HG02970 (cell line): Measurements from ENCODE around the gene MBD3L1.

Source experiments
- ATAC-seq: cut with Tn5 transposase; IDR thresholded peaks from one replicate; pipeline ENCODE4 v1.9.1; 2021; ENCODE audit warnings: mild to moderate bottlenecking, moderate library complexity, moderate number of reproducible peaks; ENCODE audit not compliant: unreplicated experiment, low FRiP score

MBD3L1 gene

DNA sequence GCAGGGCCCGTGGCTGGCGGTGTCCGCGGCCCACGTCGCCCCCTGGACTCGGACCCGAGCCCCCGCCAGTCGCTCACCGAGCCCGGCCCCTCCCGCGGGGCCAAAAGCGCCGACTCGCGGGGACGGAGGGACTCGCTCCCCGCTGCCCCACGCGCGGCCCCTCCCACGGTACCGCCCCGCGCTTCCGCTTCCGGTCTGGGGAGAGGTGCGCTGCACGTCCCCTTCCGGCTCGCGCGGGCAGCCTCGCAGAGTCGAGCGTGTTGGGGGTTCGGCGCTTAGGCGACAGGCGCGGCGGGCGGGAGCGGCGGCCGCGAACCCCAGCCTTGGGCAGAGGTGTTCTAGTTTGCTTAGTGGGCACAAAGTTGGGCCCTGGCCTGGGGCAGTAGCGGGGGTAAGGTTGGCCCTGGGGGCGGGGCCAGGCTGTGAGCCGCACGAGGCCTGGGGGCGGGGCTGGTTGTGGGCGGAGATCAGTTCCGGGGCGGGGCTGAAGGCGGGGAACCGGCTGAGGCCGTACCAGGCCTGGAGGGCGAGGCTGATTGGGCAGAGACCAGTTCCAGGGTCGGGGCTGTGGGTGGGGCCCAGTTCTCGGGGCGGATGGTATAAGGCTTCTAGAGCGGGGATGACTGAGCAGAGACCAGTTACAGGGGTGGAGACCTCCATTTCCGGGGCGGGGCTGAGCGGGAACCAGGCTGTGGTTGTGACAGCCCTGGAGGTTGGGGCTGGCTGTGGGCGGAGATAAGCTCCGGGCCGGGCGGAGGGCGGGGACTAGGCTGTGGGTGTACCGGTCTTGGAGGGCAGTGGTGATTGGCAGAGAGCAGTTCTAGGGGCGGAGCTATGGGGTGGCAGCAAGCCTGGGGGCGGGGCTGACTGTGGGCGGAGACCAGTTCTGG lies at the start of gene MBD3L1, which contains the start of gene ZNF558:
MBD3L1 (plus strand) TSS at position 246 of the 890 bp plus-strand sequence. CDS start 10,302 bp downstream, outside the sequence.
ZNF558 (minus strand) TSS at position 173 of the 890 bp plus-strand sequence. CDS start 9,645 bp downstream, outside the sequence.
- ATAC-seq, result peak; percentile 89

DNA sequence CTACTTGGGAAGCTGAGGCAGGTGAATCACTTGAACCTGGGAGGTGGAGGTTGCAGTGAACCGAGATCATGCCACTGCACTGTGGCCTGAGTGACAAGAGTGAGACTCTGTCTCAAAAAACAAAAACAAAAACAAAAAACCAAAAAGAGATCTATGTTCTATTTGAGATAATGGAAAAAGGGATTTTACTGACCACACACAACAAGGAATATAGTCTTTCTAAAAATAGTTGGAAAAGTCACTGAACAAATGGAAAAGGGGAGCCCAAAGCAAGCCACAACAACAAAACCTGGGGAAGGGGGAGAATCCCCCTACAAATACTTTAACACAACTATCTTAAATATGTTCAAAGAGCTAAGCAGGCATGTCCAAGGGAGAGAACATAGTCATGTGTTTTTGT lies 37.4 kb upstream of the MBD3L1 start:
- no peak for ATAC-seq

DNA sequence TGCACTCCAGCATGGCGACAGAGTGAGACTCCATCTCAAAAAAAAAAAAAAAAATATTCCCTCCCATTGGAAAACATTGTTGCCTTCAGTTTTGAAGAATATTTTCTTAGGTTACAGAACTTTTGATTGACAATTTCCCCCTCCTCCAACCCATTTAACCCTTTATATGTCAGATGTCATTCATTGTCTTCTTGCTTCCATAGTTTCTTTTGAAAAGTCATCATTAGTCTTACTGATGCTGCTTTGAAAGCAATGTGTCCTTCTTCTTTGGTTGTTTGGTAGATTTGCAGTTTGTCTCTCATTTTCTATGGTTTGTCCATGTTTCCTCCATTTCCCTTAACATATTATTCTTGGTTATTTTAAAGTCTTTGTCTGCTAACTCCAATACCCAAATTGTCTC lies 25.5 kb upstream of the MBD3L1 start:
- ATAC-seq, result no peak

DNA sequence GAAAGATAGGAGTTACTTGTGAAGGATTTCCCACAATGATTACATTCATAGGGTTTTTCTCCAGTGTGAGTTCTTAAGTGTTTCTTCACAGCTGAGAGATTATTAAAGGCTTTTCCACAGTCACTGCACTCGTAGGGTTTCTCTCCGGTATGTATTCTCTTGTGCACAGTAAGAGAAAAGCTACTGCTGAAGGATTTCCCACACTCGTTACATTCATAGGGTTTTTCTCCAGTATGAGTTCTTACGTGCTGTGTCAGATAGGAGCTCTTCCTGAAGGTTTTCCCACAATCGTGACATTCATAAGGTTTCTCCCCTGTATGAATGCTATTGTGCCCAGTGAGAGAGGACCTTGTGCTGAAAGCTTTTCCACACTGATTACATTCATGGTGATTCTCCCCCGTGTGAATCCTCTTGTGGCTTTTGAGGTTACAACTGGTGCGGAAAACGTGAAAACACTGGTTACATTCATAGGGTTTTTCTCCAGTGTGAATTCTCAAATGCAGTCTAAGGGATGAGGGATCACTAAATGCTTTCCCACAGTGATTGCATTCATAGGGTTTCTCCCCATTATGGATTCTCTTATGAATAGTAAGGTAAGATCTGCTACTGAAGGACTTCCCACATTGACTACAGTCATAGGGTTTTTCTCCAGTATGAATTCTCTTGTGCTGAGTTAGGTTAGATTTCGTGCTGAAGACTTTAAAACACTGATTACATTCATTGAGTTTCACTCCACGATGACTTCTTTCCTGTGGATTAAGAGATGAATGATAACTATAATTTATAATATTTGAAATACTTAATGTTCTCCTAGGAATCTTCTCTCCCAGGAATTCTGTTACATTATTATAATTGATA lies 20.6 kb upstream of the MBD3L1 start:
- ATAC-seq, result no peak

DNA sequence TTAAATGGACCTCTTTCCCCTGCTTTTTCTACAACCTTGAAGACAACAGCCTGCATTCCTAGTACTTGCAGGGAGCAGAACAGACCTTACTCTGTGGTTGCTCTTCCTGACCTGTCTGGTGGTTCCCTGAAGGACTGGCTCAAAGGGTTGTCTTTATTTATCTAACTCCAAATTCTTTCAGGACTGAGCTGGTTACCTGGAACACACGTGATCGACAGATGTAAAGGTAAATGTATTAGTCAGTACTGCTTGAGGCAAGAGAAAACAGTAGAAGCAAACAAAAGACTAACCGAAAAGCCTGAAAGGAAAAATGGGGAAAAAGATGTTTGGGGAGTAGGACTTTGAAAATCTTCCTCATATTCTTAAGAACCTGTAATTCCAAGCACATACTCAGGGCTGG lies 18.0 kb upstream of the MBD3L1 start:
- ATAC-seq, result no peak

DNA sequence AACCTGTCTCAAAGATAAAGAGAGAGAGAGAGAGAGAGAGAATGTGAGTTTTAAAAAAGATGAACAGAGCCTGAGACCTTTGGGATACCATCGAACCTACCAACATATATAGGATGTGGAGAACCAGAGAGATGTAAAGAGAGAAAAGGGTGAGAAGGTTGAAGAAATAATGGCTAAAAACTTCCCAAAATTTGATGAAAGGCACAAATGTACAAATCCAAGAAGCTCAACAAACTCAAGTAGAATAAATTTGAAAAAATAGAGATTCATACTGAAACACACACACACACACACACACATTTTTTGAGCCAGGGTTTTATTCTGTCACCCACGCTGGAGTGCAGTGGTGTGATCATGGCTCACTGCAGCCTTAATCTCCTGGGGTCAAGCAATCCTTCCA lies 16.4 kb upstream of the MBD3L1 start:
- no peak for ATAC-seq

DNA sequence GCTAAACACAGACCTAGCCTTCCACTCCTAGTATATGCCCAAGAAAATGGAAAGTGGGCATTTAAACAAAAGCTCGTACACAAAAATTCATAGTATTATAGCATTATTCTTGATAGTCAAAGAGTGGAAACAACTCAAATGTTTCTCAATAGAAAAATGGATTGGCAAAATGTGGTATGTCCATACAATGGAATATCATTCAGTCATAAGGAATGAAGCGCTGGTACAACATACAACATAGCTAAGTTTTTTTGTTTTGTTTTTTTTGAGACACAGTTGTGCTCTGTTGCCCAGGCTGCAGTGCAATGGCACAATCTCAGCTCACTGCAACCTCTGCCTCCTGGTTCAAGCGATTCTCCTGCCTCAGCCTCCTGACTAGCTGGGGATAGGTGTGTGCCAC lies 11.9 kb upstream of the MBD3L1 start:
- no peak for ATAC-seq

DNA sequence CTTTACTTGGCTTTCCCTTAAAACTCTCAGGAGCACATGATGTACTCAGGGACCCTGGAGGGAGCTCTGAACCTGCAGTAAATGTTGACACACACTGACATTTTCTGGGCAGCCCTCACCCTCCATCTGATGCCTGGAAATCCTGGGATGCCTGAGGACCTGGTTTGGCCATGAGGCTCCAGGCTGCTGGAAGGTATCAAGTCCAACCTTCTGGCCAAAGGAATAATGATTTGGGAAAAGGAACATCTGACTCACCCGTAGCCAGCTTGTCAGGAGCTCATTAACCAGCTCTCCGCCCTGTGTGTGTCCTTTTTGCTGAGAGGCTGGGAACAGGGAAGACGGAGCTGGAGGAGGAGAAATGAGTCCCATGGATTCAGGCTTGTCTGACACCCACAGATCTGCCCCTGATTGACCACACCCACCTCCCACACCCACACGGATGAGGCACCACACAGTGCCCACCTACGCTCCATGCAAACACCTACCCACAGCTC lies 10.4 kb upstream of the MBD3L1 start:
- ATAC-seq, result no peak

DNA sequence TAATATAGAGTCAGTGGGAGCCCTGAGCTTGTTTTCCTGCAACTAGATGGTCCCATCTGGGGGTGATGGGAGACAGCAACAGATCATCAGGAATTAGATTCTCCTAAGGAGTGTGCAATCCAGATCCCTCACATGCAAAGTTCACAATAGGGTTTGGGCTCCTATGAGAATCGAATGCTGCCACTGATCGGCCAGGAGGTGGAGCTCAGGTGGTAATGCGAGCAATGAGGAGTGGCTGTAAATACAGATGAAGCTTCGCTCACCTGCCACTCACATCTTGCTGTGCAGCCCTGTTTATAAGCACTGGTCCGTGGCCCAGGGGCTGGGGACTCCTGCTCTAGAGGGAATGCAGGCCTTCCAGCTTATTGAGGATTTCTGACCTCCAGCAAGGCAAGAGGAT lies 5.8 kb upstream of the MBD3L1 start:
- ATAC-seq, result no peak

DNA sequence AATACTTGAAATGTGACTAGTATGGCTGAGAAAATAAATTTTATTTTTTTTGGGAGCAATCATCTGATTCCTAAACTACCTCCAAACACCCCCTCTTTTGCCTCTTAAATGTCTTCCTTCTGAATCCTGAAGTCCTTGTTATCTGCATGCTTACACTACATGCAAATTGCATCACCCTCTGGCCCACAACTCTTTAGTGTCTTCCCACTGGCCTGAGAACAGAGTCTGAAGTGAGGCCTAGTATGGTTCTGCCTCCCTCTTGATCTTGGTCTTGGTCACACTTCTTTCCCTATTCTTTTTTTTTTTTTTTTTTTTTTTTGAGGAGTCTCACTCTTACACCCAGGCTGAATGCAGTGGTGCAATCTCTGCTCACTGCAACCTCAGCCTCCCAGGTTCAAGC lies 4.9 kb upstream of the MBD3L1 start:
- ATAC-seq, result no peak

DNA sequence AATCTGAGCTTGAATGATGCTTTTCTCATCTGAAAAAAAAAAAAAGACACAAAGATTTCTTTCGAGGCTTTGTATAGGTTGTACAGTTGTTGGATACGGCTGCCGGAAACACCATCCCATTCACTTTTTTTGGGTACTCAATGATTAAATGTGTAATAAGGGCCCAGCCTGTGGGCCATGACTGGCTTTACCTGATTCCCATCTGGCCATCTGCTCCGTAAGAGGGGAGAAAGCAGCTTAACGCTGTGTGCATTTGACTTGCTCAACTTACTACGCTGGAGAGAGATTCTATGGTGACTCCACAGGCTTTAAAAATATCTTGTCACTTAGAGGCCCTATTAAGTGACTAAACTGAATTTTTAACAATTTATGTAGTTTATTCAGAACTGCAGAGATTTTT lies 804 bp upstream of the MBD3L1 start:
- ATAC-seq, result no peak

DNA sequence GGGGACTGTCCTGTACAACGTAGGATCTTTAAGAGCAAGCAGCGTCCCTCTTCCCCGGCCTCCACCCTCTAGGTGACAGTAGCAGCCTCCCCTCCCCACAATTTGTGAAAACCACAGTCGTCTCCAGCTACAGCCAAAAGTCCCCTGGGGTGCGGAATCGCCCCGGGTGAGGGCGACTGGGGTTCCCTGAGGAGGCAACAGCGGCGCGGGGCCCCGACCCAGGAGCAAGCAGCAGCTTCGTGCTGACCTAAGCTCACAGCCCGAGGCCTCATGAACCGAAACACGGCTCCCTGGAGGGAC lies 395 bp upstream of the MBD3L1 start:
- peak; percentile 9 for ATAC-seq

DNA sequence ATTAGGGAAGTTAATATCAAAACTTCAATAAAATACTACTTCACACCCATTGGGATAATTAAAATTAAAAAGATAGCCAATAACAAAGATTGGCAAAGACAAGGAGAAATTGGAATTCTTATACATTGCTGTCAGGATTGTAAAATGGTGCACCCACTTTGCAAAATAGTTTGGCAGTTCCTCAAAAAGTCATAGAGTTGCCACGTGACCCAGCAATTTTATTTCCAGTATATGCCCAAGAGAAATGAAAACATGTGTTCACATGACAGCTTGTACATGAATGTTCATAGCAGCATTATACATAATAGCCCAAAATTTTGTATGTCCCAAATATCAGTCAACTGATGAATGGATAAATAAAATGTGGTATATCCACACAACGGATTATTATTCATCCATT lies 3.3 kb downstream of the MBD3L1 start:
- no peak for ATAC-seq

DNA sequence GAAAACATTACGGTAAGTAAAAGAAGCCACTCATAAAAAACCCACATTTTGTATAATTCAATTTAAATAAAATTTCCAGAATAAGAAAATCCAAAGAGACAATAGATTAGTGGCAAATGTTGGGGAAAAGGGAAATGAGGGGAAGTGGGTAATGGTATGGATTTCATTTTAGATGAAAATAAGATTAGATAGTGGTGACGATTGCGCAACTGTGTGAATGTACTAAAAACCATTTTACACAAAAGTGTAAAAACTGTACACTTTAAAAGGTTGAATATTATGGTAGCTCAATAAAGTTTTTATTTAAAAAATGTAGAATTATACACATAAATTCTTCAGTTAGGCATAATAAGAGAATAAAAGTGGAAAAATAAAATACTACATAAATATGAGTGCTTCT lies 3.7 kb downstream of the MBD3L1 start:
- ATAC-seq, result no peak

DNA sequence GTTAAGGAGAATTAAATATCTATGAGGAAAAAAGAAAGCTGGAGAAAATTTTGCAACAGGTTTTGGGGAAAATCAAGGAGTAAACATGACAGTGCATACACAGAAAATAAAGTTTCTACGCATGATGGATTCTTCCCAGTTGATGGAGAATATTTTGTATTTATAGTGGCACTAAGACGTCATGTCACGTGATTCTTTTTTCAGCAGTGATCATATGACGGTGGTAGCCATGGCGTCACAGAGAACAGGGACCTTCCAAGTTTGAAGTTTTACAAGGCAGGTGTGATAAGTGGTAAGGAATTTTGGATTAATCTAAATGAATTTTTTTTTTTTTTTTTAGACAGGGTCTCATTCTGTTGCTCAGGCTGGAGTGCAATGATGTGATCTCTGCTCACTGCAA lies 8.5 kb downstream of the MBD3L1 start:
- ATAC-seq, result no peak

DNA sequence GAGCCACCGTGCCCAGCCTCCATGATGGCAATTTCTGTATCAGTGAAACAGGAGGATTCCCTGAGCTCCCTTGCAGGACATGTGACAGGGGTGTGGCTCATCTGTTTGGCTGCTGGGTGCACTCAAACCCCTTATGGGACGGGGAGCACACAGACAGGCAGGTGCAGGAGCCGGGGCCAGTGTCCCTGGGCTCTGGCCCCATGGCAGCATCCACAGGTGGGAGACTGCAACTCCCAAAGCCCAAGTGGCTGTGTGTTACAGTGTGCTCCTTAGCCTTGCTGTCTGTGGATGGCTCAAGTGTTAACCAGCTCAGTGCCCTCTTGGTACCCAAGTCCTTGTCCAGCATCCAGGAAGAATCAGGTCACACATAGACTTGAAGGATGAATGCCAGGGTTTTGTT lies 14.6 kb downstream of the MBD3L1 start:
- no peak for ATAC-seq

DNA sequence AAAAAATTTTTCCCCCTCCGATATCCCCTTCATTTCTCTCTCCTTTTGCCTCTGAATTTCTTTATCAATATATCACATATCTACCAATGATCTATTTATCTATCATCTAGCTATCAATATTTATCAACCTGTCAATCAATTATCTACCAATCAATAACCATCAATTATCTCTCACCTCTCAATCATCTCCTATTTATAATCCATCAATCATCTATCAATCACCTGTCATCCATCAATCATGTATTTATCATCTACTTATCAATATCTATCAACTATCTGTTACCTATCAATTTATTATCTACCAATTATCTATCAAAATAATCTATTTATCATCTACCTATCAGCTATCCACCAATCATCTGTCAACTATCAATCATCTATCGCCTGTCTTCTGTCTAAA lies 17.1 kb downstream of the MBD3L1 start:
- no peak for ATAC-seq

DNA sequence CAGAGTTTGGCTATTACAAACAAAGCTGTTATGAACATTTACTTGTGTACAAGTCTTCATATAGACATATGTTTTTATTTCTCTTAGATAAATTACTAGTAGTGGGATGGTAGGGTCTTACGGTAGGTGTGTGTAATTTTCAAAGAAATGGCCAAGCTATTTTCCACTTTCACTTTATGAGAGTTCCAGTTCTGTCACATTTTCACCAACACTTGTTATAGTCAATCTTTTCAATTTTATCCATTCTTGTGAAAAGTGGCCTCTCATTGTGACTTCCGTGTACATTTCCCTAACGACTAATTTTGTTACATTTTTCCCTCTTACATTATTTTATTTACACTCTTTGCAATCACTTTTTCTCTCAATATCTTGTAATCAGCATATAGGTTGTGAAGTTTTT lies 18.3 kb downstream of the MBD3L1 start:
- ATAC-seq, result no peak

DNA sequence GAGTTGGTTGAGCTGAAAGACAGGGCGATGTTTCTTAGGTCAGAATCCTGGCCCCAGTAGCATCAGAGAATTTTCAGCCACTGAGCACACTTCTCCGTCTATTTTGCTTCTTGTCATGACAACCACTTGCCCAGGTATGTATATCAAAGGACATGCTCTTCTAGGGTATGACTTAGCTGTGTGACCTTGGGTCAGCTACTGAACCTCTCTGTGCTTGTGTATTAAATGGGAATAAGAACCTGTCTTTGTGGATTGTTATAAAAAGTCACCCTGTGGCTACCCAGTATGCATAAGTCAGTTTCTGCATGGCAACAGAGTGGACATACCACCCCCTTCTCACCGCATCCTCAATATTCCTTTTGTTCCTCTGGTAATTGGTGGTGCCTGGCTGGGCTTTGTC lies 26.1 kb downstream of the MBD3L1 start:
- ATAC-seq, result no peak

DNA sequence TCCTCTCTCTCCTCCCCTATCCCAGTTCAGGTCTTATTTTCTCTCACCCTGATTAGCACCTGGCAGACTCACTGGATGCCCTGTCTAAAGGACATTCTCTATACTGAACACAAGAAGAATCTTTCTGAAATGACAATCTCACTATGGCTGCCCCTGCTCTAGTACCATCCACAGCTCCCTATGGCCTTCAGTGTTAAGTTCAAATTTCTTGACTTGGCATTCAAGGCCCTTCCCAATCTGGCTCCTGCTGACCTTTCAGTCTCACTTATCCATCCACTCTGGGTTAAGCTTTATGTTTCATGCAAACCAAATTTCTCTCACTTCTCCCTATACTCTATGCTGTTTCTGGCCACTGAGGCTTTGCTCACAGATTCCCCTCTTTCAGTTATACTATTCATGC lies 34.2 kb downstream of the MBD3L1 start:
- ATAC-seq, result no peak
